ENCODE results near the gene NT5M. TPM values are rescaled to one million over a fixed set of nuclear protein-coding genes. Genes with fewer than 3 reads are reported as not detected.
A peak's percentile ranks its signal among the peaks of the same experiment; 100 is the strongest.

The NT5M gene
- total RNA-seq, 1 donor from 2014 or later, result 1.9 TPM

DNA sequence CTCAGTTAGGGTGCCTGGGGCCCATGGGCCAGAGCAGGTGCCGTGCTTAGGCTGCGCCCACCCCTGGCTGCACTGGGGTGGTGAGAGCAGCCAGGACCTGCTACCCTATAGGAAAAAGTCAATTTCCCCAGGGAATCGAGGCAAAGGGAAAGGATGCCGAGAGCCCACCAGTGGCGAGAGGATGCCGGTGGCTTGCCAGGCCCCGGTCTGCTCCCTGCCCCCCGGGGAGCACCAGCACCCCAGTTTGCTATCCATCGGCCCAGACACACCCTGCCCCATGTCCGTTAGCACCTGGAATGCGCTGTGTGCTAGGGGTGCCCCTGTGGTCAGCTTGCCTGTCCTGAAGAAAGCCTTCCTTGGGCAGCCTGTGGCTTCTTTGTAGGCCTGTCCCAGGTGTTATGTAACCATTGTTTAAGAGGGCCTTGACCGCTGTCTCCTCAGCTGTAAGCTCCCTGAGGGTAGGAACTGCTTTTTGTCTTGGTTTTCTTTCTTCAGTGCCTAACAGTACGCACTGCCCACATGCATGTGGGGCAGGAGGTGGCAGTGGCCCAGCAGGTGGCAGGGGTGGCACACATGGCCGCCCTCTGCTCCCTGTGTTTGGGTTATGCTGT lies 40.8 kb downstream of the NT5M start:
- no peak for DNase-seq

DNA sequence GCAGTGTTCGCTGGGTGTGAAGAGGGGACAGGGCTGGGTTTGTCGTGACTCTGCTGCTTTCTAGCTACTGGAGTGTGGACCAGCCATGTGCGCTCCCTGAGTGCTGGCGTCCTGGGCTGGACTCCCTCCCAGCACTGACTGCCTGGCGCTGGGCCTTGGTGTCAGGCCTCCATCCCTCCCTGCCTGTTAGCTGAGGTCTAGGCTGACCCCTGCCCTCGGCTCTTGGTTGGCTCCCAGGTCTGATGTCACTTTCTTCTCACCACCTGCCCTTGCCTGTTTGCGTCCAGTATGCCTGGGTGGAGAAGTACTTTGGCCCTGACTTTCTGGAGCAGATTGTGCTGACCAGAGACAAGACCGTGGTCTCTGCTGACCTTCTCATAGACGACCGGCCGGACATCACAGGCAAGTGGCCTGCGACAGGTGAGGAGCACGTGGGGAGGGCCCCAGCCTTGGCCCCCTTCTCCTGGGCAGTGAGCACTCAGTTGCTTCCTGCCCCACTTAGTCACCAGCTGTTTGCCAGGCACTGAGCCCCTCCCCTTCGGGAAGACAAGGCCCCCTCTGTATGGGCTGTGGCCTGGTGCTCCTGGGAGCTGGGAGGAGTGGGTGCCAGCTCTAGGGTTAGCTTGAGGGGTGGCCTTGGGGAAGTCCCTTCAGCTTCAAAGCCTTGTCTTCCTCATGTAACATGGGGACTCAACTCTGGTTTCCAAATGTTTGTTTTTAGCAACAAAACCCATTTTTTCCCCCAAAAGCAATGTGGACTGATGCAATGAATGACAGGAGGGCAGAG lies 41.5 kb downstream of the NT5M start:
- DNase-seq, result no peak

DNA sequence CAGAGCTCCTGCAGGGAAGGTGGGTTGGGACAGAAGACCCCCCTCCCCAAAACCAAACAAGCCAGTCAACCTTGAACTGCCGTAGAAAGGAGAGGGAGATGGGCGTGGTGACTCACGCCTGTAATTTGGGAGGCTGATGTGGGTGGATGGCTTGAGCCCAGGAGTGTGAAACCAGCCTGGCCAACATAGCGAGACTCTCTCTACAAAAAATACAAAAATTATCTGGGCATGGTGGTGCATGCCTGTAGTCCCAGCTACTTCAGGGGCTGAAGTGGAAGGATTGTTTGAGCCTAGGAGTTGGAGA lies 42.1 kb downstream of the NT5M start:
- DNase-seq, result no peak

DNA sequence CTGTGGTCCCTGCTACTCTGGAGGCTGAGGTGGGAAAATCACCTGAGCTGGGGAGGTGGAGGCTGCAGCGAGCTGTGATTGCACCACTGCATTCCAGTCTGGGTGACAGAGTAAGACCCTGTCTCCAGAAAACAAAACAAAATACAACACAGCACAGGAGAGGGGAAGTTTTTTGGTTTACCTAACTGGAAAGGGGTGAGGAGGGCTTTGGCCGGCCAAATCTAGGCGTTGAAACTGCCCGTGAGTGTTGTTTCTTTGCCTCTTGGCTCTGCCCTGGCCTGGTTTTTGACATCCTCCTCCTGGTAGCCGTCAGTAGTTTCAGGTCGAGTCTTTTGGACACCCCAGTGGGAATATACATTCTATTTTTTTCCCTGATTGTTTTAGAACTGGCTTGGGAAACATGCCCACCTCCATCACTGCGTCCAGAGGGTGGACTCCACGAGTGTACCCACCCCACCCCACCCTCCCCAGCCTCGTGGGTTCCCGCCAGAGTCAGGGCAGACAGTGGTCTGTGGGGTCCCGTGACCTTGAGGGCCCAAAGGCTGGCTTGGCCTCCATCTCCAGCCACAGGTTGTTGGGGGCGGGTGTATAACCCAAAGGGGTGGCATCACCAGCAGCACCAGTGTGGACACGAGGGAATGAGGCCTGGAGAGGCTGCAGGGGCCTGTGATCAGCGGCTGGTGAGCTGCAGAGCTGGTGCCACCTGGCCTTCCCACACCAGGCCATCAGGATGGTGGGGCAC lies 42.7 kb downstream of the NT5M start:
- DNase-seq, result no peak

DNA sequence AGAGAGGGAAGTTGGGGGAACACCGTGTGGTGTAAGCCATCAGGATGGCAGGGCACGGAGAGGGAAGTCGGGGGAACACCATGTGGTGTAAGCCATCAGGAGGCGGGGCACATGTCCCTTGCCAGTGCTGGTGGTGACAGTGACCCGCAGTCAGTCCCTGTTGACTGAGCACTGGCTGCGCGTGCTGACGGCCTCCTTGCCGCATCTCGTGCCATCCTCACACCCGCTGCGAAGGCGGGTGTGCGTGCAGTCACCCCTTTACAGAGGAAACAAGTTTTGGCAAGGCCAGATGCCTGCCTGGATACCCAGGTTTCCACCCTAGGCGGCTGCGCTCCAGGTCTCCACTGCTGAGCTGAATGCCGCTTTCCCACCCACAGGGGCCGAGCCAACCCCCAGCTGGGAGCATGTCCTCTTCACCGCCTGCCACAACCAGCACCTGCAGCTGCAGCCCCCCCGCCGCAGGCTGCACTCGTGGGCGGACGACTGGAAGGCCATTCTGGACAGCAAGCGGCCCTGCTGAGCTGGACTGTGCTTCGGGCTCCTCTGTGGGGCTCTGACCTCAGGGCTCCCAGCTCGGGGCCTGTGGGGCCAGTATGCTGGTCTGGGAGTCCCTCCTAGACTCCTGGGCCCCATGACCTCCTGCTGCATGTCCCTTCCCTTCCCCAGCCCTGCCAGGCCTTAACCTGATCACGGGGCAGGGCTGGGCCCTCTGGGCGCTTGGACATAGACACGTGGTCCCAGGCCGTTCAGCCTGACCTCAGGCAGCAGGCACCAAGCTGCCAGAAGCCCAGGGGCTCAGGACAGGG lies 43.5 kb downstream of the NT5M start:
- no peak for DNase-seq

DNA sequence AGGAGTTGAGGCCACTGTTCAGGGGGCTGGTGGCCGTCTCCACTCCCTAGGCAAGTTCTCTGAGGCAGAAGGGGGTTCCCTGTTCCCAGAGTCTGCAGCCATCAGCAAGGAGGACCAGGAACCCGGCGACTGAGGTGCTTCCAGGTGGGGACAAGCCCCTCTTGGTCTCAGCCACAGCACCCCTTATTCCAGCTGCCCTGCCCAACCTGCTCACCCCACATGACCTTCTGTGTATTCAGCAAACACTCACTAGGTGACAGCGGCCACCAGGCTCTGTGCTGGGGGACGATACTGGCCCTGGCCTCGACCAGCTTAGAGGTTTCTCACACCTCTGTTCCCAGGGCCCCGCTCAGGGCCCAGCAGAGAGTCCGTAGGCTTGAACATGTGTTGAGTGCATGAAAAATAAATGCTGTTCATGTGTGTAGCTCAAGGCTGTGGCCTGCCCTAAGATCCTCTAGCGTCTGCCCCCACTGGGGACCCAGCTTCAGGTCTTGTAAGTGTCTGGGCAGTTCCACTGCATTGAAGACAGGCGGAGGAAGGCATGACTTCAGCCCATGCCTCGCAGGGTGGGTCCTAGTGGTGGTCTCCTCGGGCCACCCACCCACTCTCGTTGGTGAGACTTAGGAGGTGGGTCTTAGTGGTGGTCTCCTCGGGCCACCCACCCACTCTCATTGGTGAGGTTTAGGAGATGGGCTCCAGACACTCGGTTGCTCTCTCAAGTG lies 44.2 kb downstream of the NT5M start:
- no peak for DNase-seq

DNA sequence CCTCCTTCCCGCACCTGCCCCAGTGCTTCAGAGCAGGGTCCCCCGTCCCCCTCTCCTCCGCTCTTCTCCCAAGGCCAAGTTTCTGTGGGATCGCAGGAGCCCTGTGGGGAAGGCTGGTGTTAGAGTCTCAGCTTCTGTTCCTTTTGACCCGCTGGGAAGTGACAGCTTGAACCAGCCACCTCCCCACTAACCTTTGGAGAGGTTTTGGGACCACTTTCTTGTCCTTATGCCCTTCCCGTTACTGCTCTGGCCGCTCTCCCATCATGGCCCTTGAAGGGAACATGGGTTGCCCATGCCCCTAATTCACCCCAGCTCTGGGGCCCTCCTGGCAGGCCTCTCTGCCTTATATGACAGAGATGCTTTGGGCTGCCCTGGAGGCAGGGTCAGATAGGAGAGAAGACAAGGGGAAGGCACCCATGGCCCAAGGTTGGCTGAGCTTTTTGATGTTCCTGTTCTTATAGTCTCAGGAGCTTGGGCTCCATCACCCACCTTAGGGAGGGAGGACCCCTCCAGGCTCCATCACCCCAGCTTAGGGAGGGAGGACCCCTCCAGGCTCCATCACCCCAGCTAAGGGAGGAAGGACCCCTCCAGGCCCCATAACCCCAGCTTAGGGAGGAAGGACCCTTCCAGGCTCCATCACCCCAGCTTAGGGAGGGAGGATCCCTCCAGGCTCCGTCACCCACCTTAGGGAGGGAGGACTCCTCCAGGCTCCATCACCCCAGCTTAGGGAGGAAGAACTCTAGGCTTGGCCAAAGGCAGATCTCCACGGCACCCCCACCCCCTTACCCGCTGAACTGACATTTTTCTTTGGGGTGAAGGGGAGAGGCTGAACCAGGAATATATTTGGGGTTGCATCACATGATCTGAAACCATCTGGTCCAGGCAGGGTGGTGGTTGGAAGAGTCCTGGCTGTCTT lies 45.0 kb downstream of the NT5M start:
- no peak for DNase-seq

DNA sequence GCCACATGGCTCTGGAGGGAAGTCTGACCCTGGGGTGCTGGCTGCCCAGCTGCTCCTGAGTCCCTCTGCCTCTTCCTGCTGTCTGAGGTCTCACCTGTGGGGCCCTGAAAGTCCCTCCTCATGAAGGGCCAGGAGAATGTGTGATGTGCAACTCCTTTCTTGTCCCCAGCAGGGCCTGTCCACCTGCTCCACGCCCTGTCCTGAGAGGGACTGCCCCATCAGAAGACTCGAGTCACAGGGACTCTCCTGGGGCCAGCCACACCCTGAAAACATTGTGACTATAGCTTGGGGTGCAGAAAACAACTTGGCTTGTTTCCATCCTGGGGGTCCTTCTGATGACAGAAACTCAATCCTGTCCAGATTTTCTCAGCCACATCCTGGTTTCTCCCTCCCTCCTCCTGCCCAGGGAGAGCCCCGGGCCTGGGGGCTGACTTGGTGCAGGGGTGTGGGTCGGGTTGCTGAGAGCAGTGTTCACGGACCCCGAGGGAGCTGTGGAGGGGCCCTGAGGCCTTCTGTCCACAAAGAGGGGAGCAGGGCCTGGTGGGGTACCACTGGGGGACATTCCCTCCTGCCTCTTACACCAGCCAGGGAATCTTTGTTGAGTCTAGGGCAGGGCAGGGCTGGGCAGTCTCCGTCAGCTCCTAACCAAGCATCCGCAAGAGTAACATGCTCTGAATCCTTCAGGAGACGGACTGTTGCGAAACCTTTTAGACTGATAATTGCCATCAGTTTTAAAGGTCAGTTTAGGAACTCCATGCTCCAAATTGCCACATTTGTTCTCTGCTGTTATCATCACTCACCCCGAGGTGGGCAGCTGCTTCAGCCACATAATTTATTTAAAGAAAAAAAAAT lies 45.9 kb downstream of the NT5M start:
- DNase-seq, result no peak

DNA sequence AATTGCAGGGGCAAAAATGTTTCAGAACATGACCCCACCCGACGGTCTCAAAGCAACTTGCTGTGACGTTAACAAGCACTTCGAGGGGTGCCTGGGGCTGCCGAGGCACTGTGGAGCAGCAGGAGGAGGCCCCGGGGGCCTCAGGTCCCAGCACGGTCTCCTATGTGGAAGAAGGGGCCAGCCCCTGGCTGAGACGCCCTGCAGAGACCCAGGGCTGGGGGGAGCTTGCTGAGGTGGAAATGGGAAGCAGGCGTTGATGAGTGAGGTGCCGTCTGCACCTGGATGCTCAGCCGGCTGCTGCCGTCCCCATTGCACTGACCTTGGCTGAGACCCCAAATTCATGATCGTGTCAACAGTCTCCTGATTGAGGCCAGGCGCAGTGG lies 46.5 kb downstream of the NT5M start:
- DNase-seq, result no peak

DNA sequence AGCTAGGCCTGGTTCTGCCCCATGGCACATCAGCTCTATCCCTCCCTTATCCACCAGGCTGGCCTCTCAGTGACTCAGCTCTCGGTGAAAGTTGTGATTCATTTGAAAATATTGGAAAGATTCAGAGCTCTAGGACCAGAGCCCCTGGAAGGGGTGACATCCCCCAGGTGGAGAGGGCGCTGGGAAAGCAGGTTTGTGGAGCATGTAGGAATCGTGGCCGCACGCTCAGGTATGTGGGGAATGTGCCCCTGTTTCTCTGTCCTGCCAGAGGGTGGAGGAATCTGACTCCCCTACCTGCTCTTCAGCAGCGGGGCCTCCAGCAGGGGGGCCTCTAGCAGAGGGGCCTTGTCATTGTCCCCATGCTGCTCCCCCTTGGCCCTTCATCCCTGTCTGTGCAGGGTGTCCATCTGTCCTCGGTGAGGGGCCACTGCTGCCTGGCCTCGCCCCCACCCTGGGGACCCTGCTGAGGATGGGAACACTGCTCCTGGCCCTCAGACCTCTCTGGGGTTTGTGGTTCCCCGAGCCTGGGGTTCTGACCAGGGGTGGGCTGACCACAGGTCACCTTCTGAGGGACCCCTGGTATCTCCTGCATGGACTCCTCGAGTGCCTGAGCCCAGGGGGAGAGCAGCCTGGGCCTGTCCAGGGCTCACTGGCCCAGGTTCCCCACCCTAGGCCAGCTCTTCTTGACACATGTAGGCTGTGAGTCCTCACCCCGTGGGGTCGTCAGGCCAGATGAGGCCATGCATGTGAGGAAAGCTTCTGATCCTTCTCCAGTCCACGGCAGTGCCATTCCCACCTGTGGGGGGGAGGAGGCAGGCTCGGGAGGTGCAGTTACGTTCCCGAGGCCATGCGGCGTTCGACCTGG lies 47.5 kb downstream of the NT5M start:
- DNase-seq, result no peak

DNA sequence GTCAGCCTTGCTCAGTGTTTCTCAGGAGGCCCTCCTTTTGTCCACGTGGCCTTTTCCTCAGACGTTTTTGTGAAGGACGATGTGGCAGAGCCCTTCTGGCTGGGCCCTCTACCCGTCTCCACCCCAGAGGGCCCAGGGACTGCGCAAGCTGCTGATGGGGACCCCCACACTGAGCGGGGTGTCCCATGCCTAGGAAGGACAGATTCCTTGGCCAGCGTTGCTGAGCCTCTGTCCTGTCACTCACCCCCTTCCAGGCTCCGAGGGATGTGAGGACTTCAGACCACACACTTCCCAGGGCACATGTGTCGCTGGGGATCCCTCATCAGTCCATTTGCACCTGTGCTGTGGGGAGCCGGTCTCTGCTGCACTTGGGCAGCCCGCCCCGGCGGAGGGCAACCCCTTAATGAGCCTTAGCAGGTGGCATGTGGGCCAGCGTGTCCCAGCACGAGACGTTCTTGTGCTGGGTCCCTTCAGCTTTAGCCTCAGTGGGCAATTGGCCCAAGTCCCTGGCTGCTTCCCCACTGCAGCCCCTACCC lies 48.3 kb downstream of the NT5M start:
- DNase-seq, result no peak

DNA sequence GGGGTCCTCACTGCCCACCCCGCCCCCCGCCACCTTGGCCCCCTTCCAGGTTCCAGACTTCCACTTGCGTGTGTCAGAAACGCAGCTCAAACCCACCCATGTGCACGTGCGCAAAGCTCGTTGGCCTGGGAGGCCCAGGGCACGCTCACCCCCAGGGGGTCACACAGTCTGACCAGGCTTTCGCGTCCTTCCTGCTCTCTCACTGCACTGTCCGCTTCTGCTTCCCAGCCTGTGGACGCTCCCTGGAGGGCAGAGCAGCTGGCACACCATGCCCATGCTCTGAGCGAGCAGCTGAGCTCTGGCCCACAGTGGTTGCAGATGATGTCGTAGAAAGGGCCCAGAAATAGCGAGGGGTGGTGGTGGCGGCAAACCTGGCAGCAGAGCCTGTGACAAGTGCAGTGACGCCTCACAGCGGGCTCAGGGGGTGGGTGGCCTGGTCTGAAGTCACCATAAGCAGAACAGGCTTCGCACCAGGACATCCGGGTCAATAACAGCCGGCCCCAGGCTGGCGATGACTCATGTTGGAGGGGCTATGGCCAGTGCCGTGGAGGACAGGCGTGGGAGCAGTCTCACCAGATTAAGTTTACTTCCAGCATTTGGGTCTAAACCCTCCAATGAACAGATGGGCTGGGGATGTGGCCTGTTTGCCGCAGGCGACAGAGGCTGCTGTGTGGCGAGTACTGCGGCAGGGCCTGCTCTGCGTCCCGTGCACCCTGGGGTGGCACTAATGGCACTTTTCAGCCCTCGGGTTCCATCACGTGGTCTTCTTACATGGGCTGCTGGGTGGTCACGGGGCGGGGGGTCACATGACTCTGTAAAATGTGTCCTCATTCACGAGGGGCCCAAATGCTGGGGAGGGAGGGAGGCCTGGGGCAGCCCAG lies 49.0 kb downstream of the NT5M start:
- peak; percentile 82 for DNase-seq

DNA sequence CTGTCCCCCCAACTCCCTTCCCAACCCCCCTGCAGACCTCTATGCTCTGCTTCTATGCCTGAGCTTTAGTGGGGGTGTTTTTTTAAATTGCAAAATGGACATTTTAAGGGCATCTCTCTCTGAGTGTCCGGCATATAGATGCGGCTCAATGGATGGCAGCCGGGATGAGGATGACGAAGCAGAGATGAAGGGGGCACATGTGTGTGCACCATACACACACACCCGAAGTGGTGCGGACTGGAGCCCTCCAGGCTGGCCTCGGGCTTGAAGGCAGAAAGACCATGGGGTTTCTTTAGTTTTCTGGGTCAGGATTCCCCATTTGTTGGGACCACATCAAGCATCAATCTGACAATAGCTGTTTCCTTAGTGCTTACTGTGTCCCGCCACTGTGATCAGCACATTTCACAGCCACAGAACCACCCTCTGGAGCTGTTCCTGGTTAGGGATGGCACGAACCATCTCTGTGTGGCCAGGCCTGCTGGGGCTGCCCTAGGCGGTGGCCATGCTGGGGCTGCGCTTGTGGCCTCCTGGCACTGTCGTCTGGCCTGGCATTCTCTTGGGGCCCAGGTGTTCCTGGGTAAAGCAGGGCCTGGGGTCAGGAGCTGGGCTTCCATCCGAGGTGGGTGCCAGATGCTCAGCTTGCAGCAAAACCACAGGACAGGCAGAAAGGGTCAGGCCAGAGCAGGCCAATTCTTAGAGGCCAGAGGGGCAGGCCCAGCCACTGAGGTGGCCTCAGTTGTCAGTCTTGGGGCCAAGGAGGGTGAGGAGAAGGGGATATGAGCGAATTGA lies 49.9 kb downstream of the NT5M start:
- no peak for DNase-seq

DNA sequence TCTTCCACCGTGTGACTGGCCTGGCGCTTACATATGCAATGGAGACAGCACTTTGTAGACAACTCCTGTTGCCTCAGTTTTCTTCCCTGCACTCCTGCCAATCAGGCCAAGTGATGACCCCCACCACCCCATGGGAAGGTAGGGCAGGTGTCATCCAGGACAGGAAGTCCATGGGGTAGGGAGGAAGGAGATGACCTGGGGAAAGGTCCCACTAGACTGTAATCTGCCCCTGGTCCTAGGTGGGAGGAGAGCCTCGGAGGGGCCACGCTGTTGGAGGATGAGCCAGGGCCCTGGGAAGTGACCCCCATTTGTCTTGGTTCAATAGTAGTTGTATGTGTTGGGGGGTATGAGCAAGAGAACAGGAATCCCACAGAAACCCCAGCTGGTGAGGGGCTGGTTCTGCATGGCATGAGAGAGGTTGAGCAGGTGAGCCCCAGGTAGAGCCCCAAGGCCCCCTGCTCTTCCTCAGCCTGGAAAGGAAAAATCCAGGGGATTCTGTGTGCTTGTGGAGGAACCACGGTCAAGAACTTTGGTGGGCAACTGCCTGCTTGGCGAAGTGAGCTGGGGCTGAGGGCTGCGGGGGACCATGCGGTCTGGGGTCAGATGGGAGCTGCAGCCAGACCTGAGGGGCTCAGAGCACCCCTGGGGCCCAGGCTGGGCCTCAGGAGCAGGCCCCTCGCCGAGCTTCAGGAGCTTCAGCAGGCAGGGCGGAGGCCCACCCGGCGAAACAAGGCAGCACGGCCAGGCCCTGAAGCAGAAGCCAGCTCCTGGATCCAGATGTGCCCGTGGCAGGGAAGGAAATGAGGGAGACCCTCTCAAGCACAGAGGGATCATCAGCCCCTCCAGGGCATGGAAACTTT lies 50.7 kb downstream of the NT5M start:
- no peak for DNase-seq

DNA sequence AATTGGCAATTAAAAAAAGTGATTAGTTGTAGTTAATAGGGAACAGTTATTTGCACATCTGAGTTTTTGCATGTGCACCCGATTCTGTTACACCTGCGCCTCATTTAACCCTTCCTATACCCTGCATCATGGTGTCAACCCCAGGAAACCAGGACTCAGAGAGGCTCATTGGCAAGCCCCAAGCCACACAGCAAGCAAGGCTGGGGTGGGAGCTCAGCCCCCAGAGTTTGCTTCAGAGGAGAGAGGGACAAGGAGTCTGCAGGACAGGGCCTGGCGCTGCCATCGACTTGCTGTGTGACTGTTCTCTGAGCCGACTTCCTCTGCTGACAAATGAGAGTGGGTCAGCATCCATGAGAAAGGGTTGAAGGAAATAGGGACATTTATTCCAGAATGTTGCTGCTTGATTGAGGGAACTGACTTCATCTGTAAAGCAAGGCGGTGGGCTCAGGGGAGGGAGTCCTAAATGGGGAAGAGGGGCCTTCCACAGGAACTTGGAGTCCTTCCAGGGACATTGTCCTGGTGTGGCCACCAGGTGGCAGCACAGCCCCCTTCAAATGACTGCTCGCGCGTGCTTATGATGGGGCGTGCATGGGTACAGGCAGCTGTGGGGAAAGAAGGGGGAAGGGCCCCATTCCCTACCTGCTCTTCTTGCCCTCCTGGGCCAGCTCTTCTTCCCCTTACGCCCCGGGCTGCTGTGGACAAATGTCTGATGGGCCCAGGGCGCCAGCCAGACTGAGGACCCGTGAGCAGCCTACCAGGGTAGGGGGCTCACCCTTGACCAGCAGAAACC lies 51.6 kb downstream of the NT5M start:
- peak; percentile 85 for DNase-seq
